Activated naive CD4-positive, alpha-beta T cell treated with anti-CD3 and anti-CD28 coated beads, Interleukin-2, amount 50 U/mL, for 72 hours (primary cell): ENCODE data around the gene CNTNAP5. TPM values are rescaled to one million over a fixed set of nuclear protein-coding genes. Genes with fewer than 3 reads are reported as not detected.

Experiments used
- ATAC-seq, 2 donors: fragments of 150-1000 bp; cut with Tn5 transposase; 2 replicates each; pipeline ENCODE4 v1.10.0; 2021; ENCODE audit warnings: mild to moderate bottlenecking in 2 of 2, moderate library complexity in 2 of 2
- DNase-seq, 2 donors: peaks; one replicate each; pipeline ENCODE4 v3.0.0; 2021 to 2022; ENCODE audit warnings: low spot score in 2 of 2
- H3K27ac Mint-ChIP-seq, 2 donors: one replicate each; pipeline ENCODE4 v1.8.0; 2022; ENCODE audit warnings: mild to moderate bottlenecking in 2 of 2, mixed read lengths in 2 of 2
- H3K36me3 Mint-ChIP-seq, 2 donors: one replicate each; pipeline ENCODE4 v1.8.0; 2022; ENCODE audit warnings: mixed read lengths in 2 of 2
- H3K9me3 Mint-ChIP-seq, 2 donors: one replicate each; pipeline ENCODE4 v1.8.0; 2022; ENCODE audit warnings: mixed read lengths in 2 of 2
- total RNA-seq, 2 donors: library from RNA; stranded (reverse); gene quantifications; one replicate each; pipeline ENCODE4 v1.2.3, GENCODE V29; 2022

Gene CNTNAP5
- total RNA-seq, 2 donors from 2014 or later = not detected

GRCh38 chr2:124316133-124316532, 291.0 kb downstream of the CNTNAP5 start:
- Mint-ChIP-seq H3K36me3 (no peaks in the 10 kb centered on the region), H3K9me3 (peaks cover 12 to 13% of the 10 kb centered on the region in 2 donors), H3K27ac (no peak overlapping the region)
- ATAC-seq (no peak), DNase-seq (no peak)

- H3K9me3 Mint-ChIP-seq = peaks cover 8 to 10% of the 10 kb centered on the region in 2 donors
- DNase-seq (no peak), ATAC-seq (no peak)
- no peak overlapping the region for H3K27ac Mint-ChIP-seq
- H3K36me3 Mint-ChIP-seq = no peaks in the 10 kb centered on the region
Observed at GRCh38 chr2:124316881-124317605, 292.0 kb downstream of the CNTNAP5 start.

GRCh38 chr2:124317628-124318027, 292.5 kb downstream of the CNTNAP5 start:
- H3K36me3 Mint-ChIP-seq = no peaks in the 10 kb centered on the region
- ATAC-seq = no peak
- H3K27ac Mint-ChIP-seq = no peak overlapping the region
- DNase-seq = no peak
- peaks cover 8 to 10% of the 10 kb centered on the region in 2 donors for H3K9me3 Mint-ChIP-seq

GRCh38 chr2:124318913-124319312, 293.8 kb downstream of the CNTNAP5 start:
- no peak overlapping the region for H3K27ac Mint-ChIP-seq
- DNase-seq (no peak), ATAC-seq (no peak)
- peaks cover 13 to 15% of the 10 kb centered on the region in 2 donors for H3K9me3 Mint-ChIP-seq
- peaks cover 0 to 4% of the 10 kb centered on the region in 2 donors for H3K36me3 Mint-ChIP-seq

GRCh38 chr2:124319577-124319976, 294.5 kb downstream of the CNTNAP5 start:
- ATAC-seq (no peak), DNase-seq (no peak)
- Mint-ChIP-seq H3K36me3 (peaks cover 0 to 4% of the 10 kb centered on the region in 2 donors), H3K27ac (no peak overlapping the region), H3K9me3 (peaks cover 19 to 20% of the 10 kb centered on the region in 2 donors)

GRCh38 chr2:124320051-124320688, 295.1 kb downstream of the CNTNAP5 start:
- Mint-ChIP-seq H3K36me3 (peaks cover 0 to 4% of the 10 kb centered on the region in 2 donors), H3K27ac (no peak overlapping the region), H3K9me3 (peaks cover 22 to 24% of the 10 kb centered on the region in 2 donors)
- DNase-seq = no peak
- ATAC-seq = no peak

GRCh38 chr2:124323321-124323720, 298.2 kb downstream of the CNTNAP5 start:
- Mint-ChIP-seq H3K9me3 (peaks cover 26 to 27% of the 10 kb centered on the region in 2 donors), H3K27ac (no peak overlapping the region), H3K36me3 (peaks cover 0 to 4% of the 10 kb centered on the region in 2 donors)
- DNase-seq (no peak), ATAC-seq (no peak)

- Mint-ChIP-seq H3K9me3 (peaks cover 19 to 31% of the 10 kb centered on the region in 2 donors), H3K27ac (no peak overlapping the region), H3K36me3 (peaks cover 0 to 4% of the 10 kb centered on the region in 2 donors)
- no peak for ATAC-seq
- no peak for DNase-seq
Observed at GRCh38 chr2:124325667-124326440, 300.8 kb downstream of the CNTNAP5 start.

- DNase-seq = no peak
- Mint-ChIP-seq H3K27ac (no peak overlapping the region), H3K9me3 (peaks cover 18 to 29% of the 10 kb centered on the region in 2 donors), H3K36me3 (peaks cover 0 to 4% of the 10 kb centered on the region in 2 donors)
- ATAC-seq = no peak
Observed at GRCh38 chr2:124327303-124327702, 302.2 kb downstream of the CNTNAP5 start.

GRCh38 chr2:124328397-124328796, 303.3 kb downstream of the CNTNAP5 start:
- Mint-ChIP-seq H3K36me3 (peaks cover 0 to 4% of the 10 kb centered on the region in 2 donors), H3K9me3 (peaks cover 18 to 29% of the 10 kb centered on the region in 2 donors), H3K27ac (no peak overlapping the region)
- DNase-seq (no peak), ATAC-seq (no peak)

GRCh38 chr2:124333784-124334183, 308.7 kb downstream of the CNTNAP5 start:
- peaks cover 6 to 12% of the 10 kb centered on the region in 2 donors for H3K9me3 Mint-ChIP-seq
- DNase-seq (no peak), ATAC-seq (no peak)
- H3K36me3 Mint-ChIP-seq = no peaks in the 10 kb centered on the region
- H3K27ac Mint-ChIP-seq = no peak overlapping the region

GRCh38 chr2:124335058-124335457, 310.0 kb downstream of the CNTNAP5 start:
- ATAC-seq (no peak), DNase-seq (no peak)
- H3K27ac Mint-ChIP-seq = no peak overlapping the region
- peaks cover 13 to 15% of the 10 kb centered on the region in 2 donors for H3K9me3 Mint-ChIP-seq
- H3K36me3 Mint-ChIP-seq = no peaks in the 10 kb centered on the region

- peaks cover 16 to 17% of the 10 kb centered on the region in 2 donors for H3K9me3 Mint-ChIP-seq
- H3K36me3 Mint-ChIP-seq = no peaks in the 10 kb centered on the region
- ATAC-seq (no peak), DNase-seq (no peak)
- H3K27ac Mint-ChIP-seq = no peak overlapping the region
Observed at GRCh38 chr2:124339709-124340108, 314.6 kb downstream of the CNTNAP5 start.

- ATAC-seq (no peak), DNase-seq (no peak)
- Mint-ChIP-seq H3K36me3 (no peaks in the 10 kb centered on the region), H3K9me3 (peaks cover 10 to 11% of the 10 kb centered on the region in 2 donors), H3K27ac (no peak overlapping the region)
Observed at GRCh38 chr2:124343827-124344498, 318.9 kb downstream of the CNTNAP5 start.

GRCh38 chr2:124347209-124347608, 322.1 kb downstream of the CNTNAP5 start:
- no peak for DNase-seq
- H3K9me3 Mint-ChIP-seq = peaks cover 7 to 8% of the 10 kb centered on the region in 2 donors

GRCh38 chr2:124353656-124354055, 328.6 kb downstream of the CNTNAP5 start:
- DNase-seq = no peak
- Mint-ChIP-seq H3K9me3 (peaks cover 7 to 8% of the 10 kb centered on the region in 2 donors), H3K36me3 (no peaks in the 10 kb centered on the region), H3K27ac (no peak overlapping the region)
- no peak for ATAC-seq

More at GRCh38 chr2:124347209-124347608, 322.1 kb downstream of the CNTNAP5 start:
- Mint-ChIP-seq H3K27ac (no peak overlapping the region), H3K36me3 (no peaks in the 10 kb centered on the region)
- ATAC-seq = no peak
